ENCODE results near the gene SF3B2.

DNA sequence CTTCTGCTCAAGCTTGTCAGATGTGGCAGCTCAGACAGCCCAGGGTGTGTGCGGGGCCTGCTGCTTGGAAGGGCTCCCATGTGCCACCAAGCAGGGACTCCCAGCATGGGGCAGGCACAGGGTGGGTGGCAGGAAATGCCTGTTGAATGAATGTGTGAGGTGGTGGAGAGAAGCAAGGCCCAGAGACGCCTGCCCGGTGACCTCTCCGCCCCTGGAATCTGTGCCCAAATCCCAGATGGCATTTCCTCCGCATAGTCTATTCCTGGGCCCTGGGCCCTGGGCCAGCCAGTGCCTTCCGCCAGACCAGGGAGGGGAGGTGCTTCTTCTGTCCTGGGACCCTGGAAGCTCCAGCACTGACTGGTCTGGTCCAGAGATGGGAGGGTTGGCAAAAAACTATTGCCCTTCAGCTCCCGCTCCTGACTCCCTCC, 36.7 kb upstream of the SF3B2 start:
- TF ChIP-seq YY1 (IDR thresholded peaks at IDR 0.05; ENCODE audit: insufficient read depth, insufficient read length): no peak
- no peak for TF ChIP-seq ZNF274 (IDR thresholded peaks at IDR 0.05; ENCODE audit: low read depth, low read length)
- no peak for TF ChIP-seq SUZ12 (IDR thresholded peaks at IDR 0.05; ENCODE audit: extremely low read depth, insufficient read depth, insufficient read length)

All from NT2/D1 (cell line).